Chondrocyte (in vitro differentiated cells): Measurements from ENCODE around the gene CPED1. TPM values are rescaled to one million over a fixed set of nuclear protein-coding genes. Genes with fewer than 3 reads are reported as not detected.

Experiments
- DNase-seq: peaks from one replicate; pipeline ENCODE4 v3.0.0; 2021; ENCODE audit warnings: mixed read lengths, low spot score
- H3K27ac Mint-ChIP-seq: one replicate; pipeline ENCODE4 v1.8.0; 2021; ENCODE audit warnings: mild to moderate bottlenecking, moderate library complexity, mixed read lengths; ENCODE audit not compliant: unreplicated experiment
- H3K27me3 Mint-ChIP-seq: 2 replicates; pipeline ENCODE4 v1.8.0; 2021; ENCODE audit warnings: low read depth, mixed read lengths
- H3K36me3 Mint-ChIP-seq: 2 replicates; pipeline ENCODE4 v1.8.0; 2021; ENCODE audit warnings: low read depth, mixed read lengths
- H3K4me1 Mint-ChIP-seq: 2 replicates; pipeline ENCODE4 v1.8.0; 2021; ENCODE audit warnings: low read depth, mild to moderate bottlenecking, mixed read lengths
- H3K4me3 Mint-ChIP-seq: one replicate; pipeline ENCODE4 v1.8.0; 2021; ENCODE audit warnings: mild to moderate bottlenecking, moderate library complexity, mixed read lengths; ENCODE audit not compliant: unreplicated experiment
- H3K9me3 Mint-ChIP-seq: 2 replicates; pipeline ENCODE4 v1.8.0; 2021; ENCODE audit warnings: low read depth, mixed read lengths
- CTCF ChIP-seq: fragments of 200-600 bp; sonication (generic); IDR thresholded peaks from 2 replicates; pipeline ENCODE4 v1.5.0; 2021; ENCODE audit warnings: antibody characterized with exemption, mild to moderate bottlenecking, moderate library complexity
- total RNA-seq: library from RNA; stranded (reverse); gene quantifications from 3 replicates; pipeline ENCODE4 v1.2.1, GENCODE V29; 2021

CPED1 gene
- total RNA-seq, 1 donor from 2014 or later, result 2.8 TPM

- no peaks in the 10 kb centered on the region for H3K27me3 Mint-ChIP-seq
- peaks cover 10% of the 10 kb centered on the region for H3K36me3 Mint-ChIP-seq
- DNase-seq, result no peak
- TF ChIP-seq CTCF, result no peak
- peaks cover 10% of the 10 kb centered on the region for H3K4me1 Mint-ChIP-seq
- no peak overlapping the region for H3K27ac Mint-ChIP-seq
- no peaks in the 10 kb centered on the region for H3K9me3 Mint-ChIP-seq
- no peak overlapping the region for H3K4me3 Mint-ChIP-seq
Measured at GRCh38 chr7:121344497-121344896, 356.0 kb downstream of the CPED1 start.

Other genes with a start within 250 kb of the CPED1 start
- gene TSPAN12, start 130.6 kb upstream of the CPED1 start, total RNA-seq, result 6.8 to 10.5 TPM (median 7.8 TPM) in 3 replicates
- gene ING3, start 37.9 kb upstream of the CPED1 start, total RNA-seq, result 14.2 to 18.6 TPM (median 17.4 TPM) in 3 replicates